DND-41 (cell line): Measurements from ENCODE around the gene PDPK1.

Experiments used
- ATAC-seq: fragments of 200-7000 bp; cut with Tn5 transposase; 3 replicates; pipeline ENCODE4 v1.9.1; 2021; ENCODE audit warnings: low read depth; ENCODE audit not compliant: insufficient read depth
- DNase-seq: peaks from one replicate; pipeline ENCODE4 v3.0.0-alpha.2; 2020
- H2AFZ ChIP-seq: 2 replicates; pipeline ENCODE4 v1.6.0; 2012; ENCODE audit warnings: low read depth, low read length
- H3K27ac ChIP-seq: 2 replicates; pipeline ENCODE4 v1.5.1; 2012; ENCODE audit warnings: low read length, inconsistent platforms
- H3K27me3 ChIP-seq: fragments of 200-600 bp; sonication (generic); 2 replicates; pipeline ENCODE4 v1.6.0; 2012; ENCODE audit warnings: low read length, mild to moderate bottlenecking, inconsistent platforms; ENCODE audit not compliant: insufficient read depth, poor library complexity
- H3K36me3 ChIP-seq: 2 replicates; pipeline ENCODE4 v1.5.1; 2012; ENCODE audit warnings: low read length, inconsistent platforms; ENCODE audit not compliant: insufficient read depth
- H3K4me1 ChIP-seq: 2 replicates; pipeline ENCODE4 v1.5.1; 2012; ENCODE audit warnings: mild to moderate bottlenecking, low read length; ENCODE audit not compliant: insufficient read depth
- H3K4me2 ChIP-seq: 2 replicates; pipeline ENCODE4 v1.6.0; 2012; ENCODE audit warnings: mild to moderate bottlenecking, moderate library complexity, low read length, inconsistent platforms; ENCODE audit not compliant: insufficient read depth
- H3K4me3 ChIP-seq, 2 experiments: fragments of 200-600 bp in 1 of 2; shearing (Covaris generic) in 1 of 2; 2 replicates each; pipeline ENCODE4 v1.5.1; 2012 to 2016; ENCODE audit warnings: inconsistent platforms in 2 of 2, low read length in 2 of 2, mild to moderate bottlenecking in 2 of 2, low read depth in 1 of 2, moderate library complexity in 1 of 2
- H3K79me2 ChIP-seq: 2 replicates; pipeline ENCODE4 v1.6.0; 2012; ENCODE audit warnings: low read length, inconsistent platforms; ENCODE audit not compliant: insufficient read depth
- H3K9ac ChIP-seq: 2 replicates; pipeline ENCODE4 v1.6.0; 2012; ENCODE audit warnings: low read depth, mild to moderate bottlenecking, inconsistent platforms, low read length, moderate library complexity
- H3K9me3 ChIP-seq: 2 replicates; pipeline ENCODE4 v1.5.1; 2012; ENCODE audit warnings: low read length, moderate library complexity, mild to moderate bottlenecking, inconsistent platforms; ENCODE audit not compliant: insufficient read depth, severe bottlenecking
- H4K20me1 ChIP-seq: 2 replicates; pipeline ENCODE4 v1.6.0; 2012; ENCODE audit warnings: low read length; ENCODE audit not compliant: insufficient read depth
- CTCF ChIP-seq: IDR thresholded peaks from 2 replicates; pipeline ENCODE4 v1.5.1; 2012; ENCODE audit warnings: borderline replicate concordance, low read length, moderate library complexity, mild to moderate bottlenecking; ENCODE audit not compliant: poor library complexity, severe bottlenecking; ENCODE audit errors: extremely low read depth
- EZH2 ChIP-seq: IDR thresholded peaks from 3 replicates; pipeline ENCODE4 v1.6.1; 2012; ENCODE audit warnings: borderline replicate concordance, low read depth, mild to moderate bottlenecking, moderate library complexity, low read length, inconsistent platforms; ENCODE audit not compliant: severe bottlenecking

PDPK1 gene

DNA sequence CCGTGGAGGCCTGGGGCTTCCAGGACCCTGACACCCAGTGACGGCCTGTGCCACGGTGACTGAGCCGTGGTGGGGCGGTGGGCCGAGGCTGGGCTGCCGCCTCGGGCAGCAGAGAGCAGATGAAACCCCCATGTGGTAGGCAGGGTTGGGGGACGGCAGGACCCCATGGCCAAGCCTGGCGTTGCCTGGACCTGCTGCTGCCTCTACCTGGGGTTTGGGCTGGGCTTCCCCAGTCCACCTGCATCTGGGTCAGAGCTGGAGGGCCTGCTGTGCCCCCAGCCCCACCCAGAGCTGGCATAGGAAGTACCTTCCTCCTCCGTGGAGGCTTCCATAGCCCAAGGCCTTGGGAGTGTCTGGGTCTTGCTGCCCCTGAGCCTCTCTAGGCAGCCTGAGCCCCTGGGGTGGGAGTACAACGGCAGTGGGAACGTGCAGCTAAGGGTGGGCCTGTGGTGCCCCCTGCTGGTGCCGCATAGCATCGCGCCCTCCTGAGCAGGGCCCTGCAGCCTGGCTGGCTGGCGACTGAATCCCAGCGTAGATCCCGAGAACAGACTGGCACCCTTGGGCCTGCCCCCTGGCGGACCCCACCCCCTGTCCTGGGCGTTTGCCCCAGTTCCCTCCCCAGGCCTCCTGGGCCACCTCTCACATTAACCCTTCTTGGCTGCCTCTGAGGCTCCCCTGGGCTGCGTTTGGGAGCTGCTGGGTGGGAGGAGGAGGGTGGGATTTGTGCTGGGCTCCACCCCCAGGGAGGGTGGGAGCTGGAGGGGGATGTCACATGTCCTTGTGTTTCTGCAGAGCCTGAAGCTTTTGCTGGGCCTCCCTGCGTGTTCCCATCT is 36.7 kb upstream of the PDPK1 start:
- H2AFZ ChIP-seq, result peak overlapping the region; percentile 41; the same call in 1 of the 2 replicates
- H3K79me2 ChIP-seq, result no peaks in the 10 kb centered on the region
- no peak overlapping the region for H3K4me3 ChIP-seq
- H3K36me3 ChIP-seq, result peaks cover 57% of the 10 kb centered on the region
- H3K27ac ChIP-seq, result no peak overlapping the region
- no peaks in the 10 kb centered on the region for H3K27me3 ChIP-seq
- peak overlapping the region; percentile 23 for H3K9ac ChIP-seq
- H4K20me1 ChIP-seq, result peaks cover 29% of the 10 kb centered on the region
- peaks cover 11% of the 10 kb centered on the region for H3K4me1 ChIP-seq
- H3K4me2 ChIP-seq, result peak overlapping the region; percentile 36
- TF ChIP-seq EZH2 (no peak), CTCF (peak; percentile 99)
- ATAC-seq (peak; percentile 99), DNase-seq (peak; percentile 87)
- no peaks in the 10 kb centered on the region for H3K9me3 ChIP-seq

DNA sequence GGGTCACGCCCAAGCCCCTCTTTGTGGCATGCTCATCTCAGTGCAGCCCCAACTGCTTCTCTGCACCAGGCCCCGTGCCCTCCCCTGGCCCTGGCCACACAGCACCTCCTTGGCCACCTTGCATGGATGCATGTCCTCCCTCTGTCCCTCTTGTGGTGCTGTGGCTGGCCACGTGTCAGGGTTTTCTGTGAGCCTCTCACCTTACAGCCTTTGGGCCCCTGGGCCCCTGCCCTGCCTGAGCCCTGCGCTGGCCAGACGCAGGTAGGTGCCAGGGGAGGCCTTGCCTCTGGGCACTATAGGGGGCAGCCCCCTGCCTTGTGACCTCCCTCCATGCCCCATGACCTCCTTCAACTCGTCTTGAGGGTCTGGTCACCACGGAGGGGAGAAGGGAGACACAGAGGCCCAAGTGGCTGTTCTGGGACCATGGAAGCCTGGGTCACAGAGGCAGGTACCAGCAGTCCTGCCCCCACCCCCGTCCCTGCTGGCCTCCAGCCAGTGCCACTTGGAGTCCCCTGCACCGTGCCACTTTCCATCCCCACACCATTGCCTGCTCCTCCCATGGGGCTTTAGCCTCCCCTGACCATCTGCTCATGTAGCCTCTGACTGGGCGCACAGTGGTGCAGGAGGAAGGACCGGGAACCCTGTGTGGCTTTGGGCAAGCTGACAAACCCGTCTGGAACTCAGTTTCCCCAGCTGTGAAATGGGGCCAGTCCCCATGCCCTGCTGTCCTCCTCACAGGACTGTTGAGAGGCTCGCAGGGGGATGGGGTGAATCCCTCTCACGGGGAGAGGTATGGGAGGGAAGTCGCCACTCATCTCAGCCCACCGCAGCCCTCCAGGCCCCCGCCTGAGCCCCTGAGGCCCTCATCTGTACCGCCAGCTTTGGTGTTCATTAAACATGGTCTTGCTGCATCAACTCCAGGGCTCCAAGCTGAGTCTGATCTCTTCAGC is 35.6 kb upstream of the PDPK1 start:
- peaks cover 29% of the 10 kb centered on the region for H4K20me1 ChIP-seq
- H3K27me3 ChIP-seq, result no peaks in the 10 kb centered on the region
- no peak overlapping the region for H3K4me2 ChIP-seq
- TF ChIP-seq CTCF (no peak), EZH2 (no peak)
- no peak overlapping the region for H3K4me3 ChIP-seq
- H3K9ac ChIP-seq, result peak overlapping the region; percentile 23; the same call in 1 of the 2 replicates
- H3K9me3 ChIP-seq, result no peaks in the 10 kb centered on the region
- no peak for ATAC-seq
- H3K79me2 ChIP-seq, result no peaks in the 10 kb centered on the region
- DNase-seq, result no peak
- H3K36me3 ChIP-seq, result peaks cover 46% of the 10 kb centered on the region
- no peak overlapping the region for H2AFZ ChIP-seq
- H3K27ac ChIP-seq, result no peak overlapping the region; the same call in 1 of the 2 replicates
- H3K4me1 ChIP-seq, result peaks cover 11% of the 10 kb centered on the region

- Histone ChIP-seq H3K79me2 (no peaks in the 10 kb centered on the region), H3K27me3 (no peaks in the 10 kb centered on the region), H3K4me1 (peaks cover 11% of the 10 kb centered on the region), H3K4me3 (no peak overlapping the region), H3K9me3 (no peaks in the 10 kb centered on the region), H3K9ac (no peak overlapping the region), H3K27ac (no peak overlapping the region), H3K4me2 (no peak overlapping the region), H3K36me3 (peaks cover 13% of the 10 kb centered on the region), H4K20me1 (peaks cover 12% of the 10 kb centered on the region), H2AFZ (no peak overlapping the region)
- ATAC-seq (no peak), DNase-seq (no peak)
- no peak for TF ChIP-seq CTCF
- no peak for TF ChIP-seq EZH2
These were observed 32.1 kb upstream of the PDPK1 start for GRCh38 chr16:2505695-2506094.
